HCT116 (cell line): Measurements from ENCODE around the gene RFLNA. TPM values are rescaled to one million over a fixed set of nuclear protein-coding genes. Genes with fewer than 3 reads are reported as not detected.

ENCODE experiments used
- ATAC-seq: fragments of 200-7000 bp; cut with Tn5 transposase; 2 replicates; pipeline ENCODE4 v1.9.1; 2020; ENCODE audit warnings: mild to moderate bottlenecking, moderate library complexity
- BruUV-seq: library from RNA; stranded (reverse); fragments of 400-500 nt; replicated peaks from 2 replicates; lab custom pipeline; 2021; lab: Mats Ljungman, UMichigan
- CTCF ChIA-PET: fragments of 300-600 bp; sonication (Branson Sonifier 250); formaldehyde crosslinking; loops from one replicate; lab custom pipeline; 2021; ENCODE audit warnings: antibody characterized with exemption; lab: Charles Lee
- POLR2A ChIA-PET: fragments of 300-600, 350-600 bp; sonication (Branson Sonifier 250); formaldehyde crosslinking; loops from one replicate; lab custom pipeline; 2021; ENCODE audit warnings: antibody characterized with exemption; lab: Charles Lee
- RAD21 ChIA-PET, 2 experiments: fragments of 300-600 bp; sonication (Branson Sonifier 250); formaldehyde crosslinking; loops; one replicate each; lab custom pipeline; 2023; ENCODE audit warnings: low total read pairs in 2 of 2; ENCODE audit not compliant: uncharacterized antibody in 2 of 2, unreplicated experiment in 2 of 2, low non-redundant PET in 1 of 2; lab: Charles Lee
- DNase-seq: peaks from one replicate; pipeline ENCODE4 v3.0.0-alpha.2; 2010; ENCODE audit warnings: low read depth, low spot score
- H2AFZ ChIP-seq: fragments of 200-600 bp; shearing (Covaris generic), sonication (generic); 2 replicates; pipeline ENCODE4 v1.6.1; 2017; ENCODE audit warnings: low read depth, mixed run types, mixed read lengths, antibody characterized with exemption, low read length; ENCODE audit not compliant: poor library complexity, severe bottlenecking
- H3K27ac ChIP-seq: 2 replicates; pipeline ENCODE4 v1.5.1; 2012; ENCODE audit warnings: low read depth, low read length
- H3K27me3 ChIP-seq: fragments of 200-600 bp; sonication (generic); 2 replicates; pipeline ENCODE4 v1.6.1; 2016; ENCODE audit warnings: mixed run types, low read length, mixed read lengths; ENCODE audit not compliant: insufficient read depth
- H3K36me3 ChIP-seq, 2 experiments: fragments of 200-500 bp in 1 of 2; fragments of 200-600 bp in 1 of 2; sonication (Bioruptor generic) in 1 of 2; sonication (generic) in 1 of 2; 2 replicates each; pipeline versions ENCODE4 v1.5.1 to v1.6.1; 2014 to 2016; ENCODE audit warnings: low read length in 2 of 2, inconsistent platforms in 1 of 2, mixed read lengths in 1 of 2, mixed run types in 1 of 2; ENCODE audit not compliant: insufficient read depth in 2 of 2, control insufficient read depth in 1 of 2
- H3K4me1 ChIP-seq, 2 experiments: fragments of 200-600 bp in 1 of 2; sonication (generic) in 1 of 2; 2 replicates each; pipeline versions ENCODE4 v1.5.1 to v1.6.1; 2012 to 2017; ENCODE audit warnings: low read length in 2 of 2, inconsistent platforms in 1 of 2, mild to moderate bottlenecking in 1 of 2, mixed read lengths in 1 of 2, mixed run types in 1 of 2, moderate library complexity in 1 of 2; ENCODE audit not compliant: insufficient read depth in 2 of 2, control insufficient read depth in 1 of 2
- H3K4me2 ChIP-seq: fragments of 200-600 bp; sonication (generic); 2 replicates; pipeline ENCODE4 v1.6.1; 2017; ENCODE audit warnings: mixed run types, low read length, mixed read lengths
- H3K4me3 ChIP-seq, 2 experiments: fragments of 200-600 bp in 1 of 2; sonication (generic) in 1 of 2; replicated peaks in 1 of 2; 2 replicates each; pipeline ENCODE4 v1.5.1; 2011 to 2016; ENCODE audit warnings: low read length in 2 of 2, control low read depth in 1 of 2, low read depth in 1 of 2, mild to moderate bottlenecking in 1 of 2, mixed read lengths in 1 of 2, mixed run types in 1 of 2
- H3K79me2 ChIP-seq: fragments of 200-600 bp; sonication (generic); 2 replicates; pipeline ENCODE4 v1.6.1; 2017; ENCODE audit warnings: mild to moderate bottlenecking, mixed run types, low read length, moderate library complexity, mixed read lengths; ENCODE audit not compliant: insufficient read depth
- H3K9ac ChIP-seq: fragments of 200-600 bp; sonication (generic); 2 replicates; pipeline ENCODE4 v1.6.1; 2016; ENCODE audit warnings: low read length, mixed read lengths
- H3K9me2 ChIP-seq: fragments of 200-600 bp; sonication (generic), shearing (Covaris generic); 2 replicates; pipeline ENCODE4 v1.6.1; 2017; ENCODE audit warnings: mixed run types, mild to moderate bottlenecking, moderate library complexity; ENCODE audit not compliant: insufficient read depth
- H3K9me3 ChIP-seq, 2 experiments: fragments of 200-500 bp in 1 of 2; fragments of 200-600 bp in 1 of 2; sonication (Bioruptor generic) in 1 of 2; sonication (generic) in 1 of 2; 2 replicates each; pipeline ENCODE4 v1.6.1; 2014 to 2017; ENCODE audit warnings: low read length in 2 of 2, mixed read lengths in 2 of 2, inconsistent platforms in 1 of 2, low read depth in 1 of 2, mild to moderate bottlenecking in 1 of 2, mixed run types in 1 of 2, moderate library complexity in 1 of 2; ENCODE audit not compliant: control insufficient read depth in 1 of 2, insufficient read depth in 1 of 2
- H4K20me1 ChIP-seq: fragments of 200-600 bp; sonication (generic), shearing (Covaris generic); 2 replicates; pipeline ENCODE4 v1.6.1; 2017; ENCODE audit warnings: mixed run types, mild to moderate bottlenecking, moderate library complexity; ENCODE audit not compliant: insufficient read depth
- ATF3 ChIP-seq: IDR thresholded peaks from 2 replicates; pipeline ENCODE4 v1.6.1; 2012
- CBX3 ChIP-seq: IDR thresholded peaks from 2 replicates; pipeline ENCODE4 v1.6.1; 2012; ENCODE audit warnings: low read depth
- CEBPB ChIP-seq: IDR thresholded peaks from 2 replicates; pipeline ENCODE4 v1.6.1; 2012; ENCODE audit warnings: low read depth
- ELF1 ChIP-seq: IDR thresholded peaks from 2 replicates; pipeline ENCODE4 v1.6.1; 2012; ENCODE audit warnings: low read depth, borderline replicate concordance
- EZH2 ChIP-seq: fragments of 200-600 bp; sonication (generic); IDR thresholded peaks from 2 replicates; pipeline ENCODE4 v1.6.1; 2017; ENCODE audit warnings: antibody characterized with exemption, mixed run types
- EZH2phosphoT487 ChIP-seq: fragments of 200-600 bp; IDR thresholded peaks from 2 replicates; pipeline ENCODE4 v1.6.1; 2018; ENCODE audit warnings: antibody characterized with exemption, borderline replicate concordance
- FOSL1 ChIP-seq: IDR thresholded peaks from 2 replicates; pipeline ENCODE4 v1.6.1; 2012; ENCODE audit warnings: low read depth
- MAX ChIP-seq: IDR thresholded peaks from 2 replicates; pipeline ENCODE4 v1.6.1; 2012
- POLR2AphosphoS5 ChIP-seq: IDR thresholded peaks from 2 replicates; pipeline ENCODE4 v1.6.1; 2011; ENCODE audit warnings: mild to moderate bottlenecking, low read depth, low read length, moderate library complexity
- SIN3A ChIP-seq: IDR thresholded peaks from 2 replicates; pipeline ENCODE4 v1.6.1; 2012; ENCODE audit warnings: low read depth
- SP1 ChIP-seq: IDR thresholded peaks from 2 replicates; pipeline ENCODE4 v1.6.1; 2012; ENCODE audit warnings: low read depth
- SRF ChIP-seq: IDR thresholded peaks from 2 replicates; pipeline ENCODE4 v1.6.1; 2012; ENCODE audit warnings: low read depth
- YY1 ChIP-seq: IDR thresholded peaks from 2 replicates; pipeline ENCODE4 v1.6.1; 2011; ENCODE audit warnings: low read length, low read depth, moderate library complexity, mild to moderate bottlenecking; ENCODE audit not compliant: insufficient replicate concordance; ENCODE audit errors: extremely low read depth
- ZFX ChIP-seq: fragments of 450-650 bp; IDR thresholded peaks from 2 replicates; pipeline ENCODE4 v1.6.1; 2017
- ZNF274 ChIP-seq: fragments of 200-500 bp; sonication (Bioruptor generic); IDR thresholded peaks from 2 replicates; pipeline ENCODE4 v1.6.1; 2014; ENCODE audit warnings: mild to moderate bottlenecking, low read depth, low read length, inconsistent platforms
- intact Hi-C: fragments of 100-400 bp; cut with micrococcal nuclease; formaldehyde crosslinking; loops from 2 replicates; pipeline ENCODE4 v1.10.0; 2022
- total RNA-seq: library from RNA; stranded (reverse); gene quantifications from one replicate; pipeline ENCODE4 v1.2.1, GENCODE V29; 2021; ENCODE audit not compliant: unreplicated experiment

Gene RFLNA
- total RNA-seq, 1 experiment from 2014 or later: not detected

- ChIA-PET RAD21 (no interaction called here), CTCF (no interaction called here), POLR2A (interaction anchor here (1.4 kb wide), 1 partner anchor 11 kb away, joined by 3 read pairs; no protein-coding TSS in a partner anchor)
- H4K20me1 ChIP-seq: no peaks in the 10 kb centered on the region
- TF ChIP-seq ZNF274 (no peak), MAX (no peak), EZH2 (no peak), SIN3A (no peak), CBX3 (no peak), ZFX (no peak), SP1 (no peak), ELF1 (no peak), ATF3 (no peak), POLR2AphosphoS5 (no peak), SRF (no peak), CEBPB (no peak), YY1 (no peak), EZH2phosphoT487 (no peak), FOSL1 (no peak)
- no peak overlapping the region for H3K4me3 ChIP-seq
- H3K9me2 ChIP-seq: no peaks in the 10 kb centered on the region
- H3K36me3 ChIP-seq: no peaks in the 10 kb centered on the region
- no peak overlapping the region for H2AFZ ChIP-seq
- 0 out of 2 replicates have a peak, but pooled peaks cover 2% of the 10 kb centered on the region for H3K27me3 ChIP-seq
- intact Hi-C loops: no loop called here
- H3K9ac ChIP-seq: no peak overlapping the region
- no peak overlapping the region for H3K27ac ChIP-seq
- DNase-seq (no peak), ATAC-seq (no peak)
- peaks cover 0 to 9% of the 10 kb centered on the region in 2 experiments; a peak in 2 of 4 replicates for H3K9me3 ChIP-seq
- H3K4me1 ChIP-seq: no peaks in the 10 kb centered on the region
- no TSS peak for BruUV-seq
- no peak overlapping the region for H3K4me2 ChIP-seq
- H3K79me2 ChIP-seq: no peaks in the 10 kb centered on the region
Observed at GRCh38 chr12:124284368-124284767, 10.5 kb upstream of the RFLNA start.
